ENCODE results near the gene GBP5.

The GBP5 gene

GRCh38 chr1:89310505-89310904, 37.8 kb upstream of the GBP5 start:
- no peak for TF ChIP-seq FOXP2 (optimal IDR thresholded peaks at IDR 0.05; ENCODE audit: borderline replicate concordance, extremely low read depth, extremely low read length, insufficient read depth)
- no peak for TF ChIP-seq POLR2AphosphoS5 (IDR thresholded peaks at IDR 0.05; ENCODE audit: low read depth, low read length)
- TF ChIP-seq TAF1 (IDR thresholded peaks at IDR 0.05; ENCODE audit: borderline replicate concordance, insufficient read depth, low read length): no peak
- TF ChIP-seq REST (IDR thresholded peaks at IDR 0.05; ENCODE audit: insufficient read depth in 1 of 2, low read depth in 2 of 2, low read length in 2 of 2): no peak
- no peak for TF ChIP-seq SIN3A (IDR thresholded peaks at IDR 0.05; ENCODE audit: borderline replicate concordance, insufficient read depth, low read length)

GRCh38 chr1:89309828-89310227, 37.2 kb upstream of the GBP5 start:
- TF ChIP-seq REST (IDR thresholded peaks at IDR 0.05; ENCODE audit: insufficient read depth in 1 of 2, low read depth in 2 of 2, low read length in 2 of 2): no peak
- no peak for TF ChIP-seq TAF1 (IDR thresholded peaks at IDR 0.05; ENCODE audit: borderline replicate concordance, insufficient read depth, low read length)
- no peak for TF ChIP-seq SIN3A (IDR thresholded peaks at IDR 0.05; ENCODE audit: borderline replicate concordance, insufficient read depth, low read length)
- TF ChIP-seq FOXP2 (optimal IDR thresholded peaks at IDR 0.05; ENCODE audit: borderline replicate concordance, extremely low read depth, extremely low read length, insufficient read depth): no peak
- no peak for TF ChIP-seq POLR2AphosphoS5 (IDR thresholded peaks at IDR 0.05; ENCODE audit: low read depth, low read length)

GRCh38 chr1:89306273-89306672, 33.6 kb upstream of the GBP5 start:
- TF ChIP-seq TAF1 (IDR thresholded peaks at IDR 0.05; ENCODE audit: borderline replicate concordance, insufficient read depth, low read length) (no peak), SIN3A (IDR thresholded peaks at IDR 0.05; ENCODE audit: borderline replicate concordance, insufficient read depth, low read length) (no peak), REST (IDR thresholded peaks at IDR 0.05; ENCODE audit: insufficient read depth in 1 of 2, low read depth in 2 of 2, low read length in 2 of 2) (no peak), POLR2AphosphoS5 (IDR thresholded peaks at IDR 0.05; ENCODE audit: low read depth, low read length) (no peak), FOXP2 (optimal IDR thresholded peaks at IDR 0.05; ENCODE audit: borderline replicate concordance, extremely low read depth, extremely low read length, insufficient read depth) (no peak)

- no peak for TF ChIP-seq FOXP2 (optimal IDR thresholded peaks at IDR 0.05; ENCODE audit: borderline replicate concordance, extremely low read depth, extremely low read length, insufficient read depth)
- TF ChIP-seq REST (IDR thresholded peaks at IDR 0.05; ENCODE audit: insufficient read depth in 1 of 2, low read depth in 2 of 2, low read length in 2 of 2): no peak
- TF ChIP-seq POLR2AphosphoS5 (IDR thresholded peaks at IDR 0.05; ENCODE audit: low read depth, low read length): no peak
- TF ChIP-seq TAF1 (IDR thresholded peaks at IDR 0.05; ENCODE audit: borderline replicate concordance, insufficient read depth, low read length): no peak
- no peak for TF ChIP-seq SIN3A (IDR thresholded peaks at IDR 0.05; ENCODE audit: borderline replicate concordance, insufficient read depth, low read length)
These were observed 32.8 kb upstream of the GBP5 start for GRCh38 chr1:89305493-89305892.
